T-helper 1 cell (primary cell): Measurements from ENCODE around the gene RAB7B.

Source experiments
- DNase-seq, 5 donors: peaks; one replicate each; pipeline ENCODE4 v3.0.0-alpha.2; 2012 to 2020

RAB7B gene

GRCh38 chr1:205945069-205945468, 58.1 kb downstream of the RAB7B start:
- DNase-seq, result no peak

- DNase-seq, result no peak
These were observed 58.7 kb downstream of the RAB7B start for GRCh38 chr1:205944525-205944924.

GRCh38 chr1:205943245-205943644, 60.0 kb downstream of the RAB7B start, which contains the start of gene SLC26A9:
Gene SLC26A9 (minus strand): TSS chr1:205943456. CDS start chr1:205935820, 7,636 bp downstream.
- DNase-seq, result no peak

GRCh38 chr1:205942631-205943159, 60.5 kb downstream of the RAB7B start:
- DNase-seq, result no peak

DNA sequence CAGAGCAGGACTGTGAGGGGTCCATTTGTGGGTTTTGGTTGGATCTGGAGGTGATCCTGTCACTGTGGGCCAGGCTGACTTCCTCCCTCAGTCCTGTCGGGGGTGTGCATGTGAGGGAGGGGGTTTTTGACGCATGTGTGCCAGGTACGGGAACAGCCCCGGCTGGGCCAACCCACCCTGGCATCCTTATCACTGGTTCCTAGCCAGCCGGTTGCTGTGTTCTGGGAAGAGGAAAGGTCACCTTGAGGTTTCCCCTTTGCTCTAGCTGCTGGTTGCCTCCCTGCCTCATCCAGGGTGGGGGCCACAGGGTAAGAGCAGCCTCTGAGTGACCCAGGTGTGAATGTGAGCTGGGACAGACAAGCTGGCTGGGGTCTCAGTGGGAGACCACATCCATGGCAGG, 62.5 kb downstream of the RAB7B start:
- DNase-seq, result no peak

DNA sequence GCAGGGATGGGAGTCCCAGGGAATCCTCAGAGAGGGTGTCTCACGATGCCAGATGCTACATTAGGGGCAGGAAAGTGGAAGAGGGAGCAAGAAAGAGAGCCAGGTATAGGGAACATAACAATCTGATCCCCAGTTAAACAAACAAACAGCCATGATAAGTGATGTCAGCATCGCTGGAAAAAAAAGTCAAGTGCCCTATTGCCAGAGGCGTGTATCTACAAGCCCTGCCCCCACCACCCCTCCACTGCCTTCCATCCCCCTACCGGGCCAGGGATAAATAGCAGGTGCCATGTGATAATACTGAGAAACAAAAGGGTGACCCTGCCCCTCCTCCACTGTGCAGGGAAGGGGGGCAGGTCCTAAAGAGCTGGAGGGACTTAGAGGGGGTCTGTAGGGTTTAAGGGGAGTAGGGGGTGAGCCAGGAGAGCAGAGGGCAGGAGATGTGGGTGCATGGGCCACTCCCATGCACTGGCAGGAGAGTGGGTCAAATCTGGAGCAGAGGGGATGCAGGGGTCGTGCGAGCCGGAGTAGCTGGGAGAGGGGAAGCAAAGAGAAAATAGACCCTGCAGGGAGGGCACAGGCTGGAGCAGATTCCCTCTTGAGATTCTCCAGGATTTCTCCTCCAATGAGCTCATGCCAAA, 63.4 kb downstream of the RAB7B start:
- no peak for DNase-seq

GRCh38 chr1:205938682-205939081, 64.5 kb downstream of the RAB7B start:
- DNase-seq, result no peak

DNA sequence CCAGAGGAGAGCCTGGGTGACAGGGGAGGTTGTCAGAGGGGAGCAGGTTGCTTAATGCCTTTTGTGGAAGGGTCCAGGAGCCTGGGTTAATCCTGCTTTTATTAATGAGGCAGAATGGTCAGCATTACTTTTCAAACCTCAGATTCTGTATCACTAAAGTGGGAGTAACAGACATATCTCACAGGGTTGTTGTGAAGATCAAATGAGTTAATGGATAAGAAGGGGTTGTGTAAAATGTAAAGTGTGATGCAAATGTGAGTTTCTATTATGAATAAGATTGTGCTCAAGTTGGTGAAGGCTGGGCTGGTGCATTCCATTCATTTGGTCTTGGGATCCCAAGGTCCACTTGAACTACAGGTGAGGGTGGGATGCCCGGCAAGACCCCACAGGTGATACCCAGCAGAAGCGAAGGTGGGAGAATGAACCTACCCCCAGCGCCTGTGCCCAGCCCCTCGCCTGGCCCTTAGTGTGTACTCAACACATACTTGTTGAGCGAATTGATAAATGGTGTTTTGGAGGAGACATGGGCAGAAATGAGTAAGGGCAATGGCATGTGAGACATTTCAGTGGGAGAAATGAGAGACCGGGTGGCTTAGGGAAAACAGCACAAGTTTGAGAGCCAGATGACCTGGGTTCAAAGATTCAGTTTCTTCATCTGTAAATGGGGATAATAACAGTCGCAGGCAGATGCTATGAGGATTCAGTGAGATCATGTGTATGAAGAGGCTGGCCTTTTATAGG, 66.2 kb downstream of the RAB7B start:
- no peak for DNase-seq

DNA sequence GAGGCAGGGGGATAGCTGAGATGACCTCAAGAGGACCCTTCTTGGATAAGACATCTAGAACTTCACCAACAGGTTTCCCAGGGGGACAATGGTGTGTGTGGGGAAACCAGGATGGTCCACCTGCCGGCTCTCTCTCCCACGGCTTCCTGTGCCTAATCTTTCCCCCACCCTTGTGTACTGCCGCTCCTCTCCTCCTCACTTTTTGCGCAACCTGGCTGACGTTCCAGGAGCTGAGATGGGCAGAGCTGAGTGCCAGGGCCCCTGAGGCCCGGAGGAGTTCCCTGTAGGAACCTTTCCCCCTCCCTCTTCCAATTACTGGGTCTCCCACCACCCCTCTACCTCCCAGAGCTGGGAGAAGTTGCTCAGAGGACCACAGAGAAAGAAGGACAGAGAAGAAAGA, 66.9 kb downstream of the RAB7B start:
- no peak for DNase-seq

DNA sequence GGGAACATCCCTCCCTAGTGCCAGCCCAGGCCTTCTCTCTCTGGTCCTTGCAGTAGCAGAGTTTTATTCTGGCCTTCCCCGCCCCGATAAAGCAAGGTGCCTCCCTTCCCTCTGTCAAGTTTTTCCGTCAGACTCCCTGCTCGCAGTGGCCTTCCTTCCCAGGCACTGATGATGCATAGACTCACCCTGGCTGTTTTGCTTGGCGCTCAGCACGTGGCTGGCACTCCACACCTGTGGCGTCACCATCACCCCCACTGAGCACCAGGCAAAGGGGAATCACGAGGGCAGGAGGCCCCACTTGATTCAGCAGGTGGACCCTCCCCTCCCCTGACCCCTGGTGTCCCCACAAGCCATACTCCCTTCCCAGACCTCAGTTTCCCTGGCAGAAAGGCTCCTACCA, 67.3 kb downstream of the RAB7B start:
- DNase-seq, result no peak

GRCh38 chr1:205934788-205935187, 68.4 kb downstream of the RAB7B start:
- no peak for DNase-seq

- DNase-seq, result no peak
These were observed 69.2 kb downstream of the RAB7B start for GRCh38 chr1:205933671-205934618.

DNA sequence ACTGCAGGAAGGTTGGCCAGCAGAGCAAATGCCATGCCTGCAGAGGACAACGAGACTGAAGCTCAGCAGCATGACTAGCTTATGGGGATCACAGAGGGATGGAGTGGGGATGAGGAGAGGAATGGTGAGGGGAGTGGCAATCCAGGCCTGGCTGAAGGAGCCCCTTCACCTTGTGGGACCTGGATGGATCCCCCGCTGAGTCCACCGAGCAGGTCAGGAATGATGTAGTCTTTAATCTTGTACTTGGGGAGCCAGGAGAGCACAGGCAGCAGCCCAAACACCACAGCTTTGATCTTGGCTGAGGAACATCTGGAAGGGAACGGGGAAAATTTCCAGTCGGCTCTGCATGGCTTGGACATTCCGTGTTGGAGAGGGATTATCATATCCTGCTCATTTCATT, 70.4 kb downstream of the RAB7B start:
- no peak for DNase-seq

DNA sequence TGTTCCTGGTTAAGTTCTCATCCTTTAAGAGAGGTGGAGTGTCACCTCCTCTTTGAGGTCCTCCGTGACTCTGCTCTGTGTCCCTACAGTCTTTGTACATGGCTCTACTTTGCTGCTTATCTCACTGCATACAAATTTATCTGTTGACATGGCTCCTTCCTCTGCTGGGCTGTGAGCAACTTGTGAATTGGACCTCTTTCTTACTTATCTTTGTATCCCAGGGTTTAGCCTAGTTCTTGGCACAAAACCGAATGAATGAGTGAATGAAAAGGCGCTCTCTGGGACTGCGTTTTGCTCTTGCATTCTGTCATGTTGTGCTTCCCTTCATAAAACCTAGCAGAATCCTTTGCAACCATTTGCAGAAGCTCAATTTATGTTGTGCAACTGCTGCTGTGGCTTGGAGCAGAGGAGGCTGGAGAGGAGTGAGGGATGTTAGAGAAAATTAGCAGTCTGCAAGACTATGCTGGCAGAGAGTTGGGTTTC, 72.4 kb downstream of the RAB7B start:
- no peak for DNase-seq

- DNase-seq, result no peak
These were observed 73.0 kb downstream of the RAB7B start for GRCh38 chr1:205930195-205930577.

- DNase-seq, result no peak
These were observed 73.5 kb downstream of the RAB7B start for GRCh38 chr1:205929496-205930194.

GRCh38 chr1:205928317-205928716, 74.9 kb downstream of the RAB7B start:
- DNase-seq, result no peak

- no peak for DNase-seq
These were observed 75.5 kb downstream of the RAB7B start for GRCh38 chr1:205927676-205928075.

GRCh38 chr1:205927247-205927646, 75.9 kb downstream of the RAB7B start:
- no peak for DNase-seq
